ENCODE results near the gene DRAM1. TPM values are rescaled to one million over a fixed set of nuclear protein-coding genes. Genes with fewer than 3 reads are reported as not detected.

The DRAM1 gene
- total RNA-seq, 4 donors from 2014 or later, result 10.0 to 24.9 (median 17.8) TPM

DNA sequence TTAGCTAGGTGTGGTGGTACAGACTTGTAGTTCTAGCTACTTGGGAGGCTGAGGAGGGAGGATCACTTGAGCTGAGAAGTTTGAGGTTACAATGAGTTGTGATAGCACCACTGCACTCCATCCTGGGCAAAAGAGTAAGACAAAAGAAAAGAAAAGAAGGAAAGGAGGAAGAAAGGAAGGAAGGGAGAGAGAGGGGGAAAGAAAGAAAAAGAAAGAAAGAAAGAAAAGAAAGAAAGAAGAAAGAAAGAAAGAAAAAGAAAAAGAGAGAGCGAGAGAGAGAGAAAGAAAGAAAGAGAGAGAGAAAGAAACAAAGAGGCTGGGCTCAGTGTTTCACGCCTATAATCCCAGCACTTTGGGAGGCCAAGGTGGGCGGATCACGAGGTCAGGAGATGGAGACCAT lies 36.3 kb upstream of the DRAM1 start:
- H3K9me3 ChIP-seq, result no peaks in the 10 kb centered on the region
- no peak for DNase-seq (ENCODE audit: extremely low spot score)
- no peaks in the 10 kb centered on the region for H3K27me3 ChIP-seq
- TF ChIP-seq, protein P1, sequence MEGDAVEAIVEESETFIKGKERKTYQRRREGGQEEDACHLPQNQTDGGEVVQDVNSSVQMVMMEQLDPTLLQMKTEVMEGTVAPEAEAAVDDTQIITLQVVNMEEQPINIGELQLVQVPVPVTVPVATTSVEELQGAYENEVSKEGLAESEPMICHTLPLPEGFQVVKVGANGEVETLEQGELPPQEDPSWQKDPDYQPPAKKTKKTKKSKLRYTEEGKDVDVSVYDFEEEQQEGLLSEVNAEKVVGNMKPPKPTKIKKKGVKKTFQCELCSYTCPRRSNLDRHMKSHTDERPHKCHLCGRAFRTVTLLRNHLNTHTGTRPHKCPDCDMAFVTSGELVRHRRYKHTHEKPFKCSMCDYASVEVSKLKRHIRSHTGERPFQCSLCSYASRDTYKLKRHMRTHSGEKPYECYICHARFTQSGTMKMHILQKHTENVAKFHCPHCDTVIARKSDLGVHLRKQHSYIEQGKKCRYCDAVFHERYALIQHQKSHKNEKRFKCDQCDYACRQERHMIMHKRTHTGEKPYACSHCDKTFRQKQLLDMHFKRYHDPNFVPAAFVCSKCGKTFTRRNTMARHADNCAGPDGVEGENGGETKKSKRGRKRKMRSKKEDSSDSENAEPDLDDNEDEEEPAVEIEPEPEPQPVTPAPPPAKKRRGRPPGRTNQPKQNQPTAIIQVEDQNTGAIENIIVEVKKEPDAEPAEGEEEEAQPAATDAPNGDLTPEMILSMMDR (IDR thresholded peaks at IDR 0.05), result no peak
- TF ChIP-seq POLR2A (IDR thresholded peaks at IDR 0.05; ENCODE audit: low read depth), result no peak
- no peak for TF ChIP-seq EP300 (IDR thresholded peaks at IDR 0.05)
- no peak for TF ChIP-seq POLR2AphosphoS5 (IDR thresholded peaks at IDR 0.05)
- H3K27ac ChIP-seq (replicated peaks in 1 of 4), result no peak overlapping the region
- no peak overlapping the region for H3K4me3 ChIP-seq
- H3K36me3 ChIP-seq, result no peaks in the 10 kb centered on the region
- WGBS, result 89% methylated on average over 4 of the region's 4 CpGs
- intact Hi-C loops (cut with DNase I), result loop anchor here (10.0 kb wide), 1 partner anchor 426 kb away; no protein-coding TSS in a partner anchor
- peaks cover 0 to 6% (median 3%) of the 10 kb centered on the region in 4 donors for H3K4me1 ChIP-seq

DNA sequence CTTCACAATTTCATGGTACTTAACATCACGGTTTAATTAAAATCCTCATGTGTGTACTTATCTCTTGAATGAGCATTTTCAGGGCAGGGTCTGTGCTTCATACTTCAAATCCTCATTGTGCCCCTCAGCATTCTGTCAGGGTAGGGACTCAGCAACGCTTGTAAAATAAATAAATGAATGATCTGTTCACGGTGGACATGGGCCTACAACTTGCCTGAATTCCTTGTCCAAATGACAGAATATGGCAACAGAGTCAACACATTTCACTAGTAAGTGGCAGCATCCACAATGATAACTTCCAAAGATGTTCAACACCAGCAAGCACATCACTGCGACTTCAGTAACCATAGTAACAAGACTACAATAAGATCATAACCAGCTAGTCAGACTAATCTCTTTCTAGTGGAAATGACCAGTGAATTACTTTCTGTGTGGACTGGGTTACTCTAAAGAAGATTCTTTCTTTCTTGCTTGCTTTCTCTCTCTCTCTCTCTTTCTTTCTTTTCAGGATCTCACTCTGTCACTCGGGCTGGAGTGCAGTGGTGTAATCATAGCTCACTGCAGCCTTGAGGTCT lies 32.2 kb upstream of the DRAM1 start:
- no peak for TF ChIP-seq POLR2AphosphoS5 (IDR thresholded peaks at IDR 0.05)
- no peak for TF ChIP-seq POLR2A (IDR thresholded peaks at IDR 0.05; ENCODE audit: low read depth)
- TF ChIP-seq EP300 (IDR thresholded peaks at IDR 0.05), result no peak
- TF ChIP-seq, protein P1 (IDR thresholded peaks at IDR 0.05), result no peak
- DNase-seq (ENCODE audit: extremely low spot score), result no peak

DNA sequence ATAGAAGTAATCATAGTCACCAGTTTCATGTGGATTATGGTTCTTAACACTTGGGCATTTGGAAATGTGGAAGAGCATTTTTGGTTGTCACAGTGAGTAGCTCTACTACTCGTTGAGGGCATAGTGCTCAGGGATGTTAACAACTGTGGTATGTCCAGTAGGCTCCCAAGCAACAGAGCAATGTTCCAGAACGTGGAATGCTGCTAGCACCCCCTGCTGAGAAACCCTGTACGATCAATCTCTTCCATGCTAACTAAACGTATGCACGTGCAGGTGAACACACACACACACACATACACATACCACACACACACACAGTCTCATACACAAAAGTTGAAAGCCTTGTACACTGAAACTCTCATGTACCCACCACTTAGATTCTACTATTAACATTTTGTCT lies 30.1 kb upstream of the DRAM1 start:
- intact Hi-C loops (cut with DNase I), result loop anchor here (10.0 kb wide), 1 partner anchor 433 kb away; no protein-coding TSS in a partner anchor
- 74% methylated on average over 5 of the region's 5 CpGs for WGBS
- H3K27me3 ChIP-seq, result no peaks in the 10 kb centered on the region
- TF ChIP-seq, protein P1 (IDR thresholded peaks at IDR 0.05), result no peak
- TF ChIP-seq POLR2A (IDR thresholded peaks at IDR 0.05; ENCODE audit: low read depth) (no peak), EP300 (IDR thresholded peaks at IDR 0.05) (no peak), POLR2AphosphoS5 (IDR thresholded peaks at IDR 0.05) (no peak)
- no peaks in the 10 kb centered on the region for H3K9me3 ChIP-seq
- no peaks in the 10 kb centered on the region for H3K36me3 ChIP-seq
- H3K27ac ChIP-seq (replicated peaks in 1 of 4), result no peak overlapping the region
- H3K4me1 ChIP-seq, result no peaks in the 10 kb centered on the region
- DNase-seq (ENCODE audit: extremely low spot score), result no peak
- no peak overlapping the region for H3K4me3 ChIP-seq

More for the DNA sequence above, 32.2 kb upstream of the DRAM1 start:
- no peak overlapping the region for H3K27ac ChIP-seq (replicated peaks in 1 of 4)
- no peaks in the 10 kb centered on the region for H3K9me3 ChIP-seq
- 64% methylated on average over 5 of the region's 5 CpGs for WGBS
- H3K4me1 ChIP-seq, result no peaks in the 10 kb centered on the region
- no peaks in the 10 kb centered on the region for H3K36me3 ChIP-seq
- H3K27me3 ChIP-seq, result no peaks in the 10 kb centered on the region
- H3K4me3 ChIP-seq, result no peak overlapping the region
- intact Hi-C loops (cut with DNase I), result loop anchor here (10.0 kb wide), 1 partner anchor 430 kb away; no protein-coding TSS in a partner anchor

DNA sequence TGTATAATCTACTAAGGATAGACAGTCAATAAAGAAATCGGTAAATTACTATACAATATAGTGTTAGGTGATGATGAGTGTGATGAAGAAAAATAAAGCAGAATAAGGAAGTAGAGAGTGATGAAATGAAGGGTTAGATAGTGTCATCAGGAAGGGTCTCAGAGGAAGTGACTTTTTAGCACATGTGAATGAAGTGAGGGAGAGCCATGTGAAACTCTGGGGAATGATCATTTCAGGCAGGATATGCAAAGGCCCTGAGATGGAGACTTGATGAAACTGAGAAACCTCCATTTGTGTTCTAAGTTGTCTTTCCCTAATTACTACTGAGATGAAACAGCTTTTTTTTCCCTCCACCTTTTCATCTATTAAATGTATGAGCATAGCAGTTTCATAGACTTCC lies 27.2 kb upstream of the DRAM1 start:
- WGBS, result 89% methylated on average over 1 of the region's 1 CpG
- Histone ChIP-seq H3K36me3 (no peaks in the 10 kb centered on the region), H3K27ac (replicated peaks in 1 of 4) (no peak overlapping the region), H3K4me3 (no peak overlapping the region), H3K27me3 (no peaks in the 10 kb centered on the region), H3K9me3 (no peaks in the 10 kb centered on the region), H3K4me1 (peaks cover 0 to 3% (median 0%) of the 10 kb centered on the region in 4 donors)
- intact Hi-C loops (cut with DNase I), result no loop called here
- TF ChIP-seq EP300 (IDR thresholded peaks at IDR 0.05) (no peak), POLR2A (IDR thresholded peaks at IDR 0.05; ENCODE audit: low read depth) (no peak)
- TF ChIP-seq, protein P1 (IDR thresholded peaks at IDR 0.05), result no peak
- DNase-seq (ENCODE audit: extremely low spot score), result no peak

DNA sequence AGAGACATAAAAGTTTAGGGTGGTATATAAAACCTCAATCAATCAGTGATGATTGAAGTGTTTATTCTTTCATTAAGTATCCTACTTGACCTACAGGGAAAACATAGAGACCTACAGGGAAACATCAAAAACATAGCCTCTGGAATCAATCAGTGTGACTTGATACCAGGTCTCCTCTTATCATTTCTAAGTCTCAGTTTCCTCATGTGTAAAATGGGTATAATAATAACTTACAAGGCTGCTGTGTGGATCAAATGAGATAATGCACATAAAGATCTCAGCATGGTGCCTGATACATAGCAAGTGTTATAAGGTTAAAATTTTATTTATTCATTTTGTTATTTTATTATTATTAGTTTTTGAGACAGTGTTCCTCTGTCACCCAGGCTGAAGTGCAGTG lies 24.4 kb upstream of the DRAM1 start:
- TF ChIP-seq, protein P1 (IDR thresholded peaks at IDR 0.05), result no peak
- TF ChIP-seq POLR2A (IDR thresholded peaks at IDR 0.05; ENCODE audit: low read depth) (no peak), EP300 (IDR thresholded peaks at IDR 0.05) (no peak), POLR2AphosphoS5 (IDR thresholded peaks at IDR 0.05) (no peak)
- intact Hi-C loops (cut with DNase I), result no loop called here
- no peaks in the 10 kb centered on the region for H3K27me3 ChIP-seq
- no peak overlapping the region for H3K27ac ChIP-seq (replicated peaks in 1 of 4)
- peaks cover 0 to 14% (median 4%) of the 10 kb centered on the region in 4 donors for H3K4me1 ChIP-seq
- no peaks in the 10 kb centered on the region for H3K36me3 ChIP-seq
- H3K9me3 ChIP-seq, result no peaks in the 10 kb centered on the region
- DNase-seq (ENCODE audit: extremely low spot score), result no peak
- no peak overlapping the region for H3K4me3 ChIP-seq
